Measurements from ENCODE around the gene PCNT.

- TF ChIP-seq HDGF (IDR thresholded peaks at IDR 0.05; ENCODE audit: borderline replicate concordance): no peak
- TF ChIP-seq ARNT (IDR thresholded peaks at IDR 0.05): no peak
- TF ChIP-seq BHLHE40 (IDR thresholded peaks at IDR 0.05; ENCODE audit: borderline replicate concordance): no peak
- no peak for TF ChIP-seq SUZ12 (IDR thresholded peaks at IDR 0.05)
- no peak for TF ChIP-seq ZNF384 (IDR thresholded peaks at IDR 0.05)
- TF ChIP-seq FOXK2 (IDR thresholded peaks at IDR 0.05): no peak
- TF ChIP-seq SP1 (IDR thresholded peaks at IDR 0.05): no peak
- no peak for TF ChIP-seq FOXA1 (IDR thresholded peaks at IDR 0.05)
- TF ChIP-seq ELF4 (IDR thresholded peaks at IDR 0.05): peak; percentile 81
- peak; percentile 62; the same call in 1 of the 2 replicates for TF ChIP-seq L3MBTL2 (conservative IDR thresholded peaks at IDR 0.05)
- TF ChIP-seq FOXM1 (IDR thresholded peaks at IDR 0.05; ENCODE audit: borderline replicate concordance): no peak; the same call in 1 of the 2 replicates
- TF ChIP-seq NFRKB (IDR thresholded peaks at IDR 0.05): no peak
Observed at GRCh38 chr21:46285761-46286647, 38.0 kb upstream of the PCNT start, which contains the start of gene YBEY.
